HEK293 (cell line): ENCODE measurements around the gene SOWAHA.

Experiments
- YY1 ChIP-seq: fragments of 450-650 bp; formaldehyde crosslinking; IDR thresholded peaks from 2 replicates; pipeline ENCODE4 v1.5.1; 2018; ENCODE audit warnings: missing biosample characterization, missing genetic modification characterization
- TF ChIP-seq, protein P1 (sequence below): fragments of 450-650 bp; formaldehyde crosslinking; IDR thresholded peaks from 2 replicates; pipeline ENCODE4 v1.5.1; 2016; ENCODE audit warnings: missing biosample characterization, missing genetic modification characterization

DNA sequence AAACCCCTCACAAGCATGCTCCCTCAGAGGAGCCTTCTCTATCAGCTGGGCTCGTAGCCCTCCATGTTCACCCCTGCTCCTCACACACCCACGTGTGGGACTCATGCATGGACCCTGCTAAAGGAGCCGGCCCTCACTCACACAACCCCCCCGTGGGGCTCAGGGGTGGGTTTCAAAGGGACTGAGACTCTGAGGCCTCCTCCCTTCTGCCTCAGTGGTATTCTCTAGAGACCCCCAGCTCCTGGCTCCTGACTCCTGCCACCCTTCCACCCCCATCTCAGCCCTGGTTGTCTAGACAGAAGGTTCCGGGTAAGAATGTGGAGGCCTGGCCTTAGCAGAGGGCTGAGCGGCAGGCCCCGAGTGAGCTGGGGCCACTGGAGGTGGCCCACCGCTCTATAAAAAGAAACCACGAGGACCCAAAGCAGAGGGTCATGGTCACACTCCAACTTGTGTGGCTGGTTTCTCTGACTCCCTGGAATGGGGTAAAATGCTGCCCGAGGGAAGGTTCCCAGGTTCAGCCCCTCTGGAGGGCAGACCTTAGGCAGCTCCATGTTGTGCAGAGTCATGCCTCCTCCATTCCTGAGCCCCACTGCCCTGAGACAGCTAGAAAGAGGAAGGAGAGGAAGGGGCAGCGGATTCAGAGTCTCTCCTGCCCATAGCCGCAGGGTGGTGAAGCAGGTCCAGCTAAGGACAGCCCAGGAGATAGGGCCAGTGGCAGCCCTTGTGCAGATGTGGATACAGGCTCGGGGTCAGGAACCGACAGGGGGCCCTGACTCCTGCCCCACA, 46.9 kb upstream of the SOWAHA start:
- TF ChIP-seq YY1: no peak
- TF ChIP-seq, protein P1, sequence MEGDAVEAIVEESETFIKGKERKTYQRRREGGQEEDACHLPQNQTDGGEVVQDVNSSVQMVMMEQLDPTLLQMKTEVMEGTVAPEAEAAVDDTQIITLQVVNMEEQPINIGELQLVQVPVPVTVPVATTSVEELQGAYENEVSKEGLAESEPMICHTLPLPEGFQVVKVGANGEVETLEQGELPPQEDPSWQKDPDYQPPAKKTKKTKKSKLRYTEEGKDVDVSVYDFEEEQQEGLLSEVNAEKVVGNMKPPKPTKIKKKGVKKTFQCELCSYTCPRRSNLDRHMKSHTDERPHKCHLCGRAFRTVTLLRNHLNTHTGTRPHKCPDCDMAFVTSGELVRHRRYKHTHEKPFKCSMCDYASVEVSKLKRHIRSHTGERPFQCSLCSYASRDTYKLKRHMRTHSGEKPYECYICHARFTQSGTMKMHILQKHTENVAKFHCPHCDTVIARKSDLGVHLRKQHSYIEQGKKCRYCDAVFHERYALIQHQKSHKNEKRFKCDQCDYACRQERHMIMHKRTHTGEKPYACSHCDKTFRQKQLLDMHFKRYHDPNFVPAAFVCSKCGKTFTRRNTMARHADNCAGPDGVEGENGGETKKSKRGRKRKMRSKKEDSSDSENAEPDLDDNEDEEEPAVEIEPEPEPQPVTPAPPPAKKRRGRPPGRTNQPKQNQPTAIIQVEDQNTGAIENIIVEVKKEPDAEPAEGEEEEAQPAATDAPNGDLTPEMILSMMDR: no peak
